Gastrocnemius medialis (tissue), 4 donors: Measurements from ENCODE around the gene CDK17.

Experiments
- POLR2A ChIP-seq, 2 donors: fragments of 450-650 bp; IDR thresholded peaks; one replicate each; pipeline ENCODE4 v1.6.1; 2017; ENCODE audit warnings: antibody characterized with exemption in 2 of 2, mild to moderate bottlenecking in 2 of 2, moderate library complexity in 2 of 2
- TF ChIP-seq, protein P1 (sequence below), 5 experiments: fragments of 450-650 bp in 3 of 5; fragments of 200-600 bp in 2 of 5; sonication (generic) in 2 of 5; IDR thresholded peaks in 4 of 5; conservative IDR thresholded peaks in 1 of 5; 1 replicate in 4 of 5; 2 replicates in 1 of 5; pipeline ENCODE4 v1.5.1; 2016 to 2019; ENCODE audit warnings: antibody characterized with exemption in 5 of 5, mild to moderate bottlenecking in 3 of 5, moderate library complexity in 3 of 5

DNA sequence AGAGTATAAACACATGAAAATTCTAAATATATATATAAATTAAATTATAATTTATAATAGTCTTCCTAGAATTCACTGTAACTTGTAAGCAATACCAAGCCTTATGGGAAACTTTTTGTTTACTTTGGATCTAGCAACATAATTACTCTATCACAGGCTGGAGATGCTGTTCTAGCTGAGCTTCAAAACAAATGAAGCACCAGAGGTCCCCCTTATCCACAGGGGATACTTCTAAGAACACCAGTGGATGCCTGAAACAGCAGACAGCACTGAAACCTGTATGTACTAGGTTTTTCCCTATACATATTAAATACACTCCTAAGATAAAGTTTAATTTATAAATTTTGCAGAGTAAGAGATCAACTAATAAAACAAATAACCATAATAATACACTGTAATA, 96.6 kb downstream of the CDK17 start:
- TF ChIP-seq, protein P1, sequence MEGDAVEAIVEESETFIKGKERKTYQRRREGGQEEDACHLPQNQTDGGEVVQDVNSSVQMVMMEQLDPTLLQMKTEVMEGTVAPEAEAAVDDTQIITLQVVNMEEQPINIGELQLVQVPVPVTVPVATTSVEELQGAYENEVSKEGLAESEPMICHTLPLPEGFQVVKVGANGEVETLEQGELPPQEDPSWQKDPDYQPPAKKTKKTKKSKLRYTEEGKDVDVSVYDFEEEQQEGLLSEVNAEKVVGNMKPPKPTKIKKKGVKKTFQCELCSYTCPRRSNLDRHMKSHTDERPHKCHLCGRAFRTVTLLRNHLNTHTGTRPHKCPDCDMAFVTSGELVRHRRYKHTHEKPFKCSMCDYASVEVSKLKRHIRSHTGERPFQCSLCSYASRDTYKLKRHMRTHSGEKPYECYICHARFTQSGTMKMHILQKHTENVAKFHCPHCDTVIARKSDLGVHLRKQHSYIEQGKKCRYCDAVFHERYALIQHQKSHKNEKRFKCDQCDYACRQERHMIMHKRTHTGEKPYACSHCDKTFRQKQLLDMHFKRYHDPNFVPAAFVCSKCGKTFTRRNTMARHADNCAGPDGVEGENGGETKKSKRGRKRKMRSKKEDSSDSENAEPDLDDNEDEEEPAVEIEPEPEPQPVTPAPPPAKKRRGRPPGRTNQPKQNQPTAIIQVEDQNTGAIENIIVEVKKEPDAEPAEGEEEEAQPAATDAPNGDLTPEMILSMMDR (IDR thresholded peaks at IDR 0.05 in 4 of 5, conservative IDR thresholded peaks at IDR 0.05 in 1 of 5) = no peak
- no peak for TF ChIP-seq POLR2A (IDR thresholded peaks at IDR 0.05)
